HG02870 (cell line): ENCODE measurements around the gene ZNF83.
"Not testable (repeated sequence)": the region's sequence is repeated elsewhere in the genome, so short reads cannot be mapped to it uniquely, and the experiment has no call there.

ENCODE experiments used
- ATAC-seq: cut with Tn5 transposase; IDR thresholded peaks from one replicate; pipeline ENCODE4 v1.9.1; 2021; ENCODE audit warnings: mild to moderate bottlenecking, moderate library complexity; ENCODE audit not compliant: unreplicated experiment

ZNF83 gene

DNA sequence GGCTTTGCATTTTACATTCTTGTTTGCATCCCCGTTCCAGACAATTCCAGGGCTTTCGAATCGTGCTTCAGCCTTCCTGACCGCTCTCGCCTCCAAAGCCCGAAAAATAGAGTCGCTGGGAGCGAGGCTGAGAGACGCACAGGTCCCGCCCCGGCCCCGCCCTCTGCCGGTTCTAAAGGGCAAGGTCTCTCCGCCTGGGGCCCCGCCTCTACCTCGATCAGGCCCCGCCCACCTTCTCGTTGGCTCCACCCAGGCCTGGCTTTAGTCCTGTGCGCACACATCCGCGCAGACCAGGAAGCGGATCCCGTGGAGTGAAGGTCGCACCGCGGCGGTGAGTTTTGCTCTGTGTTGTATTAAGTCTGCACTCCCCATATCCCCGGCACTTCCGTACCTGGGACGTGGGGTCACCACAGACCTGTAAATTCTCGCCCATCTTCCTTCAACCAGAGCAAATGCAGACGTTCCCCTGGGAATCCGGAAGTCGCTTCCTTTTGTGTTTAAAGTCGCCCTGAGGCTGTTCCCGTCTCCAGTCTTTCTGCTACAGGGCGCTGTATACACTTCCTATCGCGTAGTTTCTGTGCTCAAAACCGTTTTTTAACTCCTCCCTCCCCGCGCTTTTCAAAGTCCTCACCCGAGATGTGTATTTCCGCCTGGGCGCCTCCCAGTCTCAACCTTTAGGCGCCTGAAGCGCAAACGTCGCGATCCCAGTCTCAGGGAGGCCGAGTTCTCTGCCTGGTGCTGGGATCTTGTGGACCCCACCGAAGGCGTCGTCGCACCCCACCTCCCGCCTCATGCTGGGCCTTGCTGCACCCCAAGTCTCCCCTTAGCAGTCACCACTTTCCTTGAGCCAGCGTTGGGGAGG is 67.9 kb downstream of the ZNF83 start, which contains the start of gene ZNF701:
ZNF701 (plus strand) TSS at position 288 of the 862 bp plus-strand sequence. CDS start 3,861 bp downstream, outside the sequence.
- peak; percentile 92 for ATAC-seq

GRCh38 chr19:52569638-52569999 is 68.5 kb downstream of the ZNF83 start:
- not testable (repeated sequence) for ATAC-seq

GRCh38 chr19:52567921-52568320 is 70.2 kb downstream of the ZNF83 start:
- ATAC-seq: no peak

GRCh38 chr19:52566588-52566987 is 71.6 kb downstream of the ZNF83 start:
- no peak for ATAC-seq

- ATAC-seq: no peak
These were observed 72.0 kb downstream of the ZNF83 start for GRCh38 chr19:52566121-52566520.
